Testis (tissue), 3 donors: ENCODE results near the gene SLC12A3. TPM values are rescaled to one million over a fixed set of nuclear protein-coding genes. Genes with fewer than 3 reads are reported as not detected.
"Not testable (repeated sequence)": the region's sequence is repeated elsewhere in the genome, so short reads cannot be mapped to it uniquely, and the experiment has no call there.

ENCODE experiments used
- DNase-seq: peaks from one replicate; pipeline ENCODE4 v3.0.0-alpha.2; 2019
- H3K27ac ChIP-seq, 2 donors: fragments of 200-600 bp; sonication (generic); one replicate each; pipeline ENCODE4 v1.5.1; 2019
- H3K27me3 ChIP-seq: fragments of 200-600 bp; sonication (generic); one replicate; pipeline ENCODE4 v1.5.1; 2019
- H3K36me3 ChIP-seq: fragments of 200-600 bp; sonication (generic); one replicate; pipeline ENCODE4 v1.5.1; 2017; ENCODE audit warnings: low read depth; ENCODE audit errors: missing control alignments
- H3K4me1 ChIP-seq: fragments of 200-600 bp; sonication (generic); one replicate; pipeline ENCODE4 v1.5.1; 2019
- H3K4me3 ChIP-seq, 2 donors: fragments of 200-600 bp; sonication (generic); one replicate each; pipeline ENCODE4 v1.5.1; 2017 to 2019
- H3K9me3 ChIP-seq: fragments of 200-600 bp; sonication (generic); one replicate; pipeline ENCODE4 v1.5.1; 2017
- POLR2A ChIP-seq: fragments of 450-650 bp; IDR thresholded peaks from one replicate; pipeline ENCODE4 v1.6.1; 2017; ENCODE audit warnings: antibody characterized with exemption, mild to moderate bottlenecking, moderate library complexity
- WGBS, 2 donors: methylation state at CpG; one replicate each; pipeline ENCODE4 v1.1.5; 2018; 5-methylcytosine and 5-hydroxymethylcytosine counted together
- intact Hi-C: fragments of 100-400 bp; cut with DNase I; formaldehyde crosslinking; loops from one replicate; pipeline ENCODE4 v1.15.1; 2023; ENCODE audit warnings: low total_unique reads
- polyA plus RNA-seq: library from polyadenylated mRNA; stranded (reverse); fragments of 350-450 nt; fragmentation: Illumina TruSeq; extraction: RNeasy Lipid Tissue Mini Kit (QIAGEN cat#74804); gene quantifications from one replicate; pipeline ENCODE4 v1.2.3, GENCODE V29; 2014; ENCODE audit warnings: low read depth, low replicate concordance; ENCODE audit not compliant: insufficient read depth
- total RNA-seq, 2 donors: library from RNA; depleted of rRNA; stranded (reverse); fragments of >200 nt; gene quantifications; one replicate each; pipeline ENCODE4 v1.2.3, GENCODE V29; 2016
- TF ChIP-seq, protein P1 (sequence below), 3 experiments: fragments of 450-650 bp in 2 of 3; fragments of 200-600 bp in 1 of 3; sonication (generic) in 1 of 3; IDR thresholded peaks; one replicate each; pipeline ENCODE4 v1.5.1; 2016 to 2019; ENCODE audit warnings: antibody characterized with exemption in 3 of 3, mild to moderate bottlenecking in 2 of 3, moderate library complexity in 1 of 3

The SLC12A3 gene
- total and polyA plus RNA-seq, 3 donors from 2014 or later = 0.16 to 1.1 (median 0.16) TPM

DNA sequence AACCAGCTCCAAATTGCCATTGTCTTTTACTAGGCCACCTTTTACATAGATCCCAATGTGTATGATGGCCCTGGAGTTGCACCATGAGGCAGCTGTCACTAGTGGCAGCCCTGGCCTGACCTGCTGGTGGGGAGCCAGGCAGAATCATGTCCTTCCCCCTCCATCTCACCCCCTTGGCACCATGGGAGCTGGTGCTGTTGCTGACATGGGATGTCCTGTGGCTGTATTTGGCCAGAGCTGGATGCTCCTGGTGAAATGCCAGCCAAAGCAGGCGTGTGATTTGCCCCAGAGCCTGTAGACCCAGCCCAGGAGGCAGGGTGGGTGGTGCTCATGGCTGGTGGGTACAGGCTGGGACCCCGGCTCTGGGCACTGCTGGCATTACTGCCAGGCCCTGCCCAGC, 18.6 kb downstream of the SLC12A3 start:
- no peaks in the 10 kb centered on the region for H3K4me1 ChIP-seq
- no peak for DNase-seq
- TF ChIP-seq, protein P1, sequence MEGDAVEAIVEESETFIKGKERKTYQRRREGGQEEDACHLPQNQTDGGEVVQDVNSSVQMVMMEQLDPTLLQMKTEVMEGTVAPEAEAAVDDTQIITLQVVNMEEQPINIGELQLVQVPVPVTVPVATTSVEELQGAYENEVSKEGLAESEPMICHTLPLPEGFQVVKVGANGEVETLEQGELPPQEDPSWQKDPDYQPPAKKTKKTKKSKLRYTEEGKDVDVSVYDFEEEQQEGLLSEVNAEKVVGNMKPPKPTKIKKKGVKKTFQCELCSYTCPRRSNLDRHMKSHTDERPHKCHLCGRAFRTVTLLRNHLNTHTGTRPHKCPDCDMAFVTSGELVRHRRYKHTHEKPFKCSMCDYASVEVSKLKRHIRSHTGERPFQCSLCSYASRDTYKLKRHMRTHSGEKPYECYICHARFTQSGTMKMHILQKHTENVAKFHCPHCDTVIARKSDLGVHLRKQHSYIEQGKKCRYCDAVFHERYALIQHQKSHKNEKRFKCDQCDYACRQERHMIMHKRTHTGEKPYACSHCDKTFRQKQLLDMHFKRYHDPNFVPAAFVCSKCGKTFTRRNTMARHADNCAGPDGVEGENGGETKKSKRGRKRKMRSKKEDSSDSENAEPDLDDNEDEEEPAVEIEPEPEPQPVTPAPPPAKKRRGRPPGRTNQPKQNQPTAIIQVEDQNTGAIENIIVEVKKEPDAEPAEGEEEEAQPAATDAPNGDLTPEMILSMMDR (IDR thresholded peaks at IDR 0.05) = no peak
- TF ChIP-seq POLR2A = no peak
- 100% methylated on average over 2 of the region's 2 CpGs; no CpG with 5 or more reads in 1 of the 2 donors for WGBS, 2 donors
- no peaks in the 10 kb centered on the region for H3K9me3 ChIP-seq
- H3K27ac ChIP-seq = no peak overlapping the region
- no peaks in the 10 kb centered on the region for H3K36me3 ChIP-seq
- intact Hi-C loops = no loop called here
- no peaks in the 10 kb centered on the region for H3K27me3 ChIP-seq
- H3K4me3 ChIP-seq = no peak overlapping the region

- Histone ChIP-seq H3K36me3 (no peaks in the 10 kb centered on the region), H3K4me3 (no peak overlapping the region), H3K27me3 (no peaks in the 10 kb centered on the region), H3K4me1 (no peaks in the 10 kb centered on the region), H3K9me3 (no peaks in the 10 kb centered on the region), H3K27ac (no peak overlapping the region)
- TF ChIP-seq, protein P1 (IDR thresholded peaks at IDR 0.05) = no peak
- TF ChIP-seq POLR2A = no peak
- intact Hi-C loops = no loop called here
- 95 to 100% methylated on average over 7 to 11 of the region's 14 CpGs for WGBS, 2 donors
- DNase-seq = no peak
These were observed 19.1 kb downstream of the SLC12A3 start for GRCh38 chr16:56884026-56884582.

DNA sequence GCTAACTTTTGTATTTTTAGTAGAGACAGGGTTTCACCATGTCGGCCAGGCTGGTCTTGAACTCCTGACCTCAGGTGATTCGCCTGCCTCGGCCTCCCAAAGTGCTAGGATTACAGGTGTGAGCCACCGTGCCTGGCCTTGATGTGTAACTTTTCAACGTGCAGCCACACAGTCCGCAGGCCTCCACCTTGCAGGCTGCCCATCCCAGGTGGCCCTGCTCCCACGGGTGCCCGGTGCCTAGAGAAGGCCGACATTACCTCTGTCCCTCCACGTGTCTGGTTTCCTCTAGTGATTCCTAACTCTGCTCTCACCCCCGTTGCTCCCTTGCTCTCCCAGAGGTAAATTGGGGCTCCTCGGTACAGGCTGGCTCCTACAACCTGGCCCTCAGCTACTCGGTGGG, 19.9 kb downstream of the SLC12A3 start:
- H3K27ac ChIP-seq, H3K27me3 ChIP-seq, H3K9me3 ChIP-seq, H3K36me3 ChIP-seq, DNase-seq, H3K4me3 ChIP-seq, intact Hi-C loops, H3K4me1 ChIP-seq: not testable (repeated sequence)
- WGBS, 2 donors = 84 to 88% methylated on average over 13 of the region's 13 CpGs

DNA sequence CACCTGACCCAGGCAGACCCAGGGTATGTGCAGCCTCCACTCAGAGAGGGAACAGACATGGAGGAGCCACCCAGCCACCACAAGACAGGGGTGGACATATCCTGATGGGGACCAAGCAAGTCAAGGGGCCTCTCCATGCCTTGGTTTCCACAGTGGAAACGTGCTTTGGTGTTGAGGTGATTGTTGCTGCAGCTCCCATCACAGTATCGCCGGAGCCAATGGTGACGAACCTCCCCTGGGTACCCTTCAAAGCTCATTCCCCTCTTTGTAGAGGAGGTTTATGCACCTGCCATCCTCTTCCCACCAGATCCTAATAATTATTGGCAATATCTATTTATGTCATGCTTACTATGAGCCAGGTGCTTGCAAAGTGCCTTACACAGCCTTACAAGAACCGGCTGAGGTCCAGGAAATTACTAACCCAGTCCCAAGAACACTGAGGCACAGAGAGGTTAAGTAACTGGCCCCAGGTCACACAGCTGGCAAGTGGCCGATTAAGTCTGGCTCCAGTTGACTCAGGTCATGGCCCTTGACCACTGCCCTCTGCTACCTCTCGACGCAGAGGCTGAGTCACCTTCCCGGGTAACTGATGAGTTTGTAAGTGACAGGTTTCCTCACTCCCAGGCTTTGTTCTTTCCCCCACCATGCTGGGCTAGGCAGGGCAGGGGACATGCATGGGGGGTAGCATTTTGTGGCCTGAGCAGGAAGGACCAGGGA, 20.6 kb downstream of the SLC12A3 start:
- H3K36me3 ChIP-seq = no peaks in the 10 kb centered on the region
- no peak overlapping the region for H3K27ac ChIP-seq
- no peaks in the 10 kb centered on the region for H3K4me1 ChIP-seq
- DNase-seq = no peak
- intact Hi-C loops = no loop called here
- WGBS, 2 donors = 79 to 92% methylated on average over 3 to 9 of the region's 9 CpGs
- H3K9me3 ChIP-seq = no peaks in the 10 kb centered on the region
- H3K4me3 ChIP-seq = no peak overlapping the region
- no peaks in the 10 kb centered on the region for H3K27me3 ChIP-seq
- TF ChIP-seq, protein P1 (IDR thresholded peaks at IDR 0.05) = no peak
- no peak for TF ChIP-seq POLR2A

DNA sequence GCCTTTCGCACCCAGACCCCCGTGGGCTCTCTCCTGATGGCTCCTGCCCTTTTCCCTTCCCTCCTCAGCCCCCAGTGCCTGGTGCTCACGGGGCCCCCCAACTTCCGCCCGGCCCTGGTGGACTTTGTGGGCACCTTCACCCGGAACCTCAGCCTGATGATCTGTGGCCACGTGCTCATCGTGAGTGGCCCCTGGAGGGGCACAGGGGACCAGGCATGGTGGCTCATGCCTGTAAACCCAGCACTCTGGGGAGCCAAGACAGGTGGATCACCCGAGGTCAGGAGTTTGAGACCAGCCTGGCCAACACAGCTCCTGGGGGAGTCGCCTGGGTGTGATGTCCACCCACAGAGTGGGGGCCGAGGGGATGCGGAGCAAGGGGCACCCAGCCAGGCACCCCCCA, 21.3 kb downstream of the SLC12A3 start:
- no peak for DNase-seq
- no peaks in the 10 kb centered on the region for H3K9me3 ChIP-seq
- no peak overlapping the region for H3K27ac ChIP-seq
- no peak overlapping the region for H3K4me3 ChIP-seq
- no peak for TF ChIP-seq POLR2A
- TF ChIP-seq, protein P1 (IDR thresholded peaks at IDR 0.05) = no peak
- intact Hi-C loops = no loop called here
- H3K36me3 ChIP-seq = no peaks in the 10 kb centered on the region
- WGBS, 2 donors = 86% methylated on average over 12 of the region's 12 CpGs; no CpG with 5 or more reads in 1 of the 2 donors
- no peaks in the 10 kb centered on the region for H3K27me3 ChIP-seq
- no peaks in the 10 kb centered on the region for H3K4me1 ChIP-seq
